GM19035 (cell line): ENCODE data around the gene ATP1A3.
"Not testable (repeated sequence)": the region's sequence is repeated elsewhere in the genome, so short reads cannot be mapped to it uniquely, and the experiment has no call there.

Experiments
- ATAC-seq: cut with Tn5 transposase; IDR thresholded peaks from one replicate; pipeline ENCODE4 v1.9.1; 2021; ENCODE audit not compliant: unreplicated experiment

Gene ATP1A3

GRCh38 chr19:41993612-41994483 lies at the start of gene ATP1A3:
TSS of gene ATP1A3 (minus strand) at chr19:41994230. CDS start at chr19:41994076, 154 bp downstream.
- no peak for ATAC-seq

- no peak for ATAC-seq
Measured at GRCh38 chr19:42042455-42043170, 48.6 kb upstream of the ATP1A3 start.

- not testable (repeated sequence) for ATAC-seq
Measured at GRCh38 chr19:42040491-42040890, 46.5 kb upstream of the ATP1A3 start.

GRCh38 chr19:42040031-42040430 lies 46.0 kb upstream of the ATP1A3 start:
- ATAC-seq: no peak

GRCh38 chr19:42038666-42039065 lies 44.6 kb upstream of the ATP1A3 start:
- ATAC-seq: no peak

- ATAC-seq: no peak
Measured at GRCh38 chr19:42037649-42038048, 43.6 kb upstream of the ATP1A3 start.

GRCh38 chr19:42034640-42035391 lies 40.8 kb upstream of the ATP1A3 start:
- ATAC-seq: not testable (repeated sequence)

GRCh38 chr19:42033413-42033812 lies 39.4 kb upstream of the ATP1A3 start:
- ATAC-seq: no peak

GRCh38 chr19:42032431-42032830 lies 38.4 kb upstream of the ATP1A3 start:
- ATAC-seq: no peak

- no peak for ATAC-seq
Measured at GRCh38 chr19:42030645-42031440, 36.8 kb upstream of the ATP1A3 start.

- ATAC-seq: no peak
Measured at GRCh38 chr19:42028304-42029216, 34.5 kb upstream of the ATP1A3 start.

GRCh38 chr19:42024622-42025111 lies 30.6 kb upstream of the ATP1A3 start:
- no peak for ATAC-seq

GRCh38 chr19:42023943-42024260 lies 29.9 kb upstream of the ATP1A3 start:
- no peak for ATAC-seq

- ATAC-seq: no peak
Measured at GRCh38 chr19:42023121-42023942, 29.3 kb upstream of the ATP1A3 start.

GRCh38 chr19:42022616-42023015 lies 28.6 kb upstream of the ATP1A3 start:
- no peak for ATAC-seq

- no peak for ATAC-seq
Measured at GRCh38 chr19:42021185-42021584, 27.2 kb upstream of the ATP1A3 start.

GRCh38 chr19:42018503-42019193 lies 24.6 kb upstream of the ATP1A3 start:
- no peak for ATAC-seq

- ATAC-seq: no peak
Measured at GRCh38 chr19:42017040-42017439, 23.0 kb upstream of the ATP1A3 start.
